ENCODE data around the gene OR6B1.

The OR6B1 gene

GRCh38 chr7:144032985-144033709 lies 33.0 kb downstream of the OR6B1 start:
- no peak for TF ChIP-seq CTCF (IDR thresholded peaks at IDR 0.05; ENCODE audit: insufficient read depth, low read depth, low read length, missing control alignments)
- DNase-seq (ENCODE audit: low read depth): no peak
- H3K4me3 ChIP-seq (ENCODE audit: low read depth, low read length): no peak overlapping the region

- DNase-seq (ENCODE audit: low read depth): no peak
- no peak overlapping the region for H3K4me3 ChIP-seq (ENCODE audit: low read depth, low read length)
- no peak for TF ChIP-seq CTCF (IDR thresholded peaks at IDR 0.05; ENCODE audit: insufficient read depth, low read depth, low read length, missing control alignments)
Measured at GRCh38 chr7:144035385-144035784, 35.3 kb downstream of the OR6B1 start.

GRCh38 chr7:144036302-144036885 lies 36.3 kb downstream of the OR6B1 start:
- H3K4me3 ChIP-seq (ENCODE audit: low read depth, low read length): no peak overlapping the region
- TF ChIP-seq CTCF (IDR thresholded peaks at IDR 0.05; ENCODE audit: insufficient read depth, low read depth, low read length, missing control alignments): no peak
- no peak for DNase-seq (ENCODE audit: low read depth)

DNA sequence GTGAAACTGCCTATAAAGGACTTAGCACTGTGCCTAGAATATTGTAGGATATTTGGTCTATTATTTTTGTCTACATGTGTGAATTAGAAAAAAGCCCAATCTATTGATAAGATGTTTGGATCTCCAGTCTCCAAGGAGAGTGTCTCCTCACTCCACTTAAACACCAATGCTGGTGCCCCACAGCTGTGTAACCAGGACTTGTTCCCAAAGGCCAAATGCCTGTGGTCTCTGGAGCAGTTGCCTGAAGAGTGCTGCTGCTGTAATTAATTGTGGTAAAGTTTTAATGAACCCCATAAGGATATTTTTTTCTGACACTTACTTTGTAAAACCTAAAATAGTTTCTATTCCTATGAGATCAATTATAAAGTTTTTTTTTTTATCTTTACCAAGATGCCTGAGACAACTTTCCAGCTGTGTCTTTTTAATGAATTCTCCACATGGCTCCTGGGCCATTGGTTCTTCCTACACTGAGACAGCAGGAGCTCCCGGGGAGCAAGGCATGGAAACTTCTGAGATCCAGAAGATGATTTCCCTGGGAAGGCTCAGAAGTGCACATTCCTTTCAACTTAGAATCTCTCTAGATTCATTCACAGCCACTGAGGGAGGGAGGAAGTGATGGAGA lies 37.4 kb downstream of the OR6B1 start:
- no peak overlapping the region for H3K4me3 ChIP-seq (ENCODE audit: low read depth, low read length)
- no peak for TF ChIP-seq CTCF (IDR thresholded peaks at IDR 0.05; ENCODE audit: insufficient read depth, low read depth, low read length, missing control alignments)
- DNase-seq (ENCODE audit: low read depth): no peak

- TF ChIP-seq CTCF (IDR thresholded peaks at IDR 0.05; ENCODE audit: insufficient read depth, low read depth, low read length, missing control alignments): no peak
- H3K4me3 ChIP-seq (ENCODE audit: low read depth, low read length): no peak overlapping the region
- DNase-seq (ENCODE audit: low read depth): no peak
Measured at GRCh38 chr7:144038887-144039286, 38.8 kb downstream of the OR6B1 start.

DNA sequence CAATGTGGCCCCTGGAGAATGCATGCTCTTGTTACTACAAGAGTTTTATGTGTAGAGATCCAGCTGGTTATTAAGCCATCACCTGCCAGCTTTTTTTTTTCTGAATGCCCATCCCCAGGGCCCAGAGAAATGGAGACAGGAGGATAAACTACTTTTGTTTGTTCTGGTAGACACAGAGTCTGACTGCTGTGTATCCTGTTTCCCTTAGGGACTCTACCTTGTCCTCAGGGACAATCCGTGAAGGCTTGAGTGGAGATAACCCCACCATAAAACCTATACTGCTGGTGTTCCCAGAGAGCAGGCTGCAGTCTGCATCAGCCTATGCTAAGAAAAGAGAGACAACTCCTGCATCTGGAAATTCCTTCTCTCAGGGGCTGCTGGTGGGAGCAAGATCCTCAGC lies 48.5 kb downstream of the OR6B1 start, which contains the start of gene OR2A5:
Gene OR2A5, plus strand, starts transcription at position 301 of the 400 bp plus-strand sequence. CDS start 1,454 bp downstream, outside the sequence.
- TF ChIP-seq CTCF (IDR thresholded peaks at IDR 0.05; ENCODE audit: insufficient read depth, low read depth, low read length, missing control alignments): no peak
- no peak for DNase-seq (ENCODE audit: low read depth)

More for the DNA sequence above, 48.5 kb downstream of the OR6B1 start, which contains the start of gene OR2A5:
- H3K4me3 ChIP-seq (ENCODE audit: low read depth, low read length): no peak within 1 kb of the TSS
